SK-N-SH (cell line): ENCODE measurements around the gene ZNF425. TPM values are rescaled to one million over a fixed set of nuclear protein-coding genes. Genes with fewer than 3 reads are reported as not detected.
"Not testable (repeated sequence)": the region's sequence is repeated elsewhere in the genome, so short reads cannot be mapped to it uniquely, and the experiment has no call there.

Experiments
- CTCF ChIA-PET: fragments of 300-600, 350-600 bp; formaldehyde crosslinking; extraction: SDS; loops from one replicate; lab custom pipeline; 2021; lab: Yijun Ruan, JAX
- POLR2A ChIA-PET: fragments of 350-600 bp; sonication (Branson Sonifier 250); formaldehyde crosslinking; extraction: SDS; loops from one replicate; lab custom pipeline; 2020; ENCODE audit warnings: antibody characterized with exemption, inconsistent platforms; lab: Yijun Ruan, JAX
- DNase-seq: peaks from one replicate; pipeline ENCODE4 v3.0.0; 2012
- H2AFZ ChIP-seq: fragments of 200-600 bp; sonication (generic); 2 replicates; pipeline ENCODE4 v1.8.1; 2016; ENCODE audit warnings: antibody characterized with exemption, mild to moderate bottlenecking, low read depth
- H3F3A ChIP-seq: fragments of 200-600 bp; sonication (generic); replicated peaks from 2 replicates; pipeline ENCODE3; 2016; ENCODE audit warnings: antibody characterized with exemption, mild to moderate bottlenecking; ENCODE audit not compliant: insufficient read depth
- H3K27ac ChIP-seq, 2 experiments: fragments of 200-500 bp in 1 of 2; fragments of 200-600 bp in 1 of 2; sonication (Bioruptor generic) in 1 of 2; sonication (generic), shearing (Covaris generic) in 1 of 2; 2 replicates each; pipeline versions ENCODE4 v1.5.1 to v1.6.1; 2014 to 2016; ENCODE audit warnings: low read depth in 2 of 2, inconsistent platforms in 1 of 2, low read length in 1 of 2, mild to moderate bottlenecking in 1 of 2, mixed read lengths in 1 of 2
- H3K27me3 ChIP-seq: fragments of 200-600 bp; sonication (generic), shearing (Covaris generic); 2 replicates; pipeline ENCODE4 v1.6.1; 2016; ENCODE audit warnings: mixed run types; ENCODE audit not compliant: insufficient read depth
- H3K36me3 ChIP-seq, 2 experiments: fragments of 200-500 bp in 1 of 2; fragments of 200-600 bp in 1 of 2; sonication (Bioruptor generic) in 1 of 2; sonication (generic) in 1 of 2; replicated peaks in 1 of 2; 2 replicates each; pipeline versions ENCODE3 to v1.5.1; 2014 to 2016; ENCODE audit warnings: low read length in 1 of 2, mild to moderate bottlenecking in 1 of 2; ENCODE audit not compliant: insufficient read depth in 2 of 2, control insufficient read depth in 1 of 2
- H3K4me1 ChIP-seq, 2 experiments: fragments of 200-500 bp in 1 of 2; fragments of 200-600 bp in 1 of 2; sonication (Bioruptor generic) in 1 of 2; sonication (generic), shearing (Covaris generic) in 1 of 2; 2 replicates each; pipeline versions ENCODE4 v1.5.1 to v1.6.1; 2014 to 2016; ENCODE audit warnings: low read depth in 1 of 2, low read length in 1 of 2, mixed run types in 1 of 2; ENCODE audit not compliant: insufficient read depth in 2 of 2, control insufficient read depth in 1 of 2
- H3K4me2 ChIP-seq: fragments of 200-600 bp; sonication (generic), shearing (Covaris generic); 2 replicates; pipeline ENCODE4 v1.6.1; 2017; ENCODE audit warnings: mixed run types
- H3K4me3 ChIP-seq, 2 experiments: fragments of 200-500 bp in 1 of 2; fragments of 200-600 bp in 1 of 2; sonication (Bioruptor generic) in 1 of 2; sonication (generic), shearing (Covaris generic) in 1 of 2; 2 replicates each; pipeline versions ENCODE4 v1.5.1 to v1.8.1; 2014 to 2016; ENCODE audit warnings: low read depth in 2 of 2, inconsistent platforms in 1 of 2, low read length in 1 of 2, mild to moderate bottlenecking in 1 of 2, mixed read lengths in 1 of 2, moderate library complexity in 1 of 2
- H3K79me2 ChIP-seq: fragments of 200-600 bp; sonication (generic); 2 replicates; pipeline ENCODE4 v1.8.1; 2017; ENCODE audit warnings: mild to moderate bottlenecking; ENCODE audit not compliant: insufficient read depth
- H3K9ac ChIP-seq: fragments of 200-600 bp; sonication (generic); 2 replicates; pipeline ENCODE4 v1.6.1; 2017; ENCODE audit warnings: mixed run types
- H3K9me2 ChIP-seq: fragments of 200-600 bp; sonication (generic); 2 replicates; pipeline ENCODE4 v1.6.1; 2017; ENCODE audit warnings: mixed run types
- H3K9me3 ChIP-seq: fragments of 200-600 bp; sonication (generic); 2 replicates; pipeline ENCODE4 v1.6.1; 2017; ENCODE audit warnings: mixed run types, mild to moderate bottlenecking, moderate library complexity
- H4K20me1 ChIP-seq: fragments of 200-600 bp; sonication (generic); 2 replicates; pipeline ENCODE4 v1.6.1; 2017; ENCODE audit warnings: mild to moderate bottlenecking, mixed run types; ENCODE audit not compliant: insufficient read depth
- CHD2 ChIP-seq: fragments of 150-350 bp; IDR thresholded peaks from 2 replicates; pipeline ENCODE4 v1.6.1; 2018; ENCODE audit warnings: low read length; ENCODE audit not compliant: partially characterized antibody
- EP300 ChIP-seq, 2 experiments: IDR thresholded peaks; 2 replicates each; pipeline versions ENCODE4 v1.4.0 to v1.6.1; 2012; ENCODE audit warnings: borderline replicate concordance in 1 of 2, low read depth in 1 of 2, low read length in 1 of 2
- FOSL2 ChIP-seq: IDR thresholded peaks from 2 replicates; pipeline ENCODE4 v1.4.0; 2012; ENCODE audit warnings: low read depth, mild to moderate bottlenecking, moderate library complexity, borderline replicate concordance
- FOXJ3 ChIP-seq: sonication (generic); formaldehyde crosslinking; IDR thresholded peaks from 2 replicates; pipeline ENCODE4 v1.5.1; 2020; ENCODE audit warnings: mild to moderate bottlenecking, missing genetic modification reagents
- FOXM1 ChIP-seq: IDR thresholded peaks from 2 replicates; pipeline ENCODE4 v1.4.0; 2012; ENCODE audit warnings: low read depth, mild to moderate bottlenecking
- GATA2 ChIP-seq: sonication (generic); formaldehyde crosslinking; IDR thresholded peaks from 2 replicates; pipeline ENCODE4 v1.5.0; 2020; ENCODE audit warnings: mild to moderate bottlenecking, missing genetic modification reagents
- JUND ChIP-seq: IDR thresholded peaks from 2 replicates; pipeline ENCODE4 v1.4.0; 2012
- MXI1 ChIP-seq: IDR thresholded peaks from 2 replicates; pipeline ENCODE4 v1.6.1; 2012; ENCODE audit warnings: mild to moderate bottlenecking, low read depth, low read length, improper control_type of control experiment
- POLR2AphosphoS5 ChIP-seq: IDR thresholded peaks from 2 replicates; pipeline ENCODE4 v1.6.1; 2012; ENCODE audit warnings: low read depth, low read length
- RXRA ChIP-seq: IDR thresholded peaks from 2 replicates; pipeline ENCODE4 v1.4.0; 2012; ENCODE audit warnings: low read depth, mild to moderate bottlenecking, borderline replicate concordance
- SIN3A ChIP-seq: IDR thresholded peaks from 2 replicates; pipeline ENCODE4 v1.6.1; 2012; ENCODE audit warnings: low read depth, mild to moderate bottlenecking, low read length, moderate library complexity, borderline replicate concordance
- SMC3 ChIP-seq: IDR thresholded peaks from 2 replicates; pipeline ENCODE4 v1.6.1; 2012; ENCODE audit warnings: low read depth, low read length, improper control_type of control experiment
- TCF12 ChIP-seq: IDR thresholded peaks from 2 replicates; pipeline ENCODE4 v1.4.0; 2012
- TEAD4 ChIP-seq: IDR thresholded peaks from 2 replicates; pipeline ENCODE4 v1.4.0; 2012; ENCODE audit warnings: mild to moderate bottlenecking, borderline replicate concordance; ENCODE audit not compliant: insufficient read depth
- WGBS: methylation state at CpG from one replicate; pipeline ENCODE4 v1.1.6; 2017; ENCODE audit warnings: low lambda C conversion rate; 5-methylcytosine and 5-hydroxymethylcytosine counted together
- polyA plus RNA-seq, 3 experiments: library from polyadenylated mRNA; depleted of rRNA; stranded (reverse); fragments of >200 nt; gene quantifications; 2 replicates each; pipeline ENCODE4 v1.2.3, GENCODE V29; 2012
- TF ChIP-seq, protein P1 (sequence below): IDR thresholded peaks from 2 replicates; pipeline ENCODE4 v1.4.0; 2012; ENCODE audit warnings: low read depth, borderline replicate concordance
- TF ChIP-seq, protein P2 (sequence below): fragments of 200-600 bp; sonication (generic); IDR thresholded peaks from 2 replicates; pipeline ENCODE4 v1.6.1; 2017; ENCODE audit warnings: antibody characterized with exemption, mild to moderate bottlenecking, moderate library complexity
- TF ChIP-seq, protein P3 (sequence below): IDR thresholded peaks from 2 replicates; pipeline ENCODE4; 2012
- TF ChIP-seq, protein P4 (sequence below): fragments of 150-350 bp; IDR thresholded peaks from 2 replicates; pipeline ENCODE4 v1.6.1; 2017; ENCODE audit warnings: antibody characterized with exemption, low read length, low read depth, borderline replicate concordance
- TF ChIP-seq, protein P5 (sequence below): IDR thresholded peaks from 2 replicates; pipeline ENCODE4 v1.4.0; 2012; ENCODE audit warnings: low read depth, borderline replicate concordance

Gene ZNF425
- polyA plus RNA-seq, 1 of the 3 experiments (the other 2 are of a cell fraction), result 1.4 TPM

DNA sequence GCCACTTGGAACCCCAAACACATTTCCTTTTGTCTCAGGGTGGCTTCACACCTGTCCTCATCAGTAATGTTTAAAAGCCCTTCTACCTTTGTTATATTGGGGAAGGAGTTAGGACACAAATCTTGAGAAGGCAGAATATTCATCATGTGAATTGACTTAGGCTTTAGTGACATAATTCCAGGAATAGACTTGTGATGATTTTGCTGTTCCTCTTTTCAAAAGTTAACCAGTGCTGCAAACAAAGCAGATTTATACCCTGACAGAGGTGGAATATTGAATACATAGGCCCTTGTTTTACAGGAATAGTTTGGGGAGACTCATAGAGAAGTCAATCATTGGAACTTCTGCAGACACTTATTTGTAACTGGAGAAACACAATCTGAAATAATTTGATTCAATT, 62.6 kb downstream of the ZNF425 start:
- POLR2A ChIA-PET, result no interaction called here
- no peaks in the 10 kb centered on the region for H4K20me1 ChIP-seq
- H3K36me3 ChIP-seq, result peaks cover 4 to 10% of the 10 kb centered on the region in 2 experiments
- no peaks in the 10 kb centered on the region for H3K9me3 ChIP-seq
- H3K9me2 ChIP-seq, result no peaks in the 10 kb centered on the region
- H3K27ac ChIP-seq, result no peak overlapping the region
- TF ChIP-seq, protein P1, sequence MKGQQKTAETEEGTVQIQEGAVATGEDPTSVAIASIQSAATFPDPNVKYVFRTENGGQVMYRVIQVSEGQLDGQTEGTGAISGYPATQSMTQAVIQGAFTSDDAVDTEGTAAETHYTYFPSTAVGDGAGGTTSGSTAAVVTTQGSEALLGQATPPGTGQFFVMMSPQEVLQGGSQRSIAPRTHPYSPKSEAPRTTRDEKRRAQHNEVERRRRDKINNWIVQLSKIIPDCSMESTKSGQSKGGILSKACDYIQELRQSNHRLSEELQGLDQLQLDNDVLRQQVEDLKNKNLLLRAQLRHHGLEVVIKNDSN, result no peak
- TF ChIP-seq SMC3 (no peak), JUND (no peak), CHD2 (no peak), FOXJ3 (no peak), RXRA (no peak), MXI1 (no peak), TEAD4 (no peak), EP300 (IDR thresholded peaks at IDR 0.05; ENCODE audit: borderline replicate concordance in 1 of 2, low read depth in 1 of 2, low read length in 1 of 2) (no peak), FOSL2 (no peak), SIN3A (no peak), POLR2AphosphoS5 (no peak), FOXM1 (no peak), GATA2 (no peak), TCF12 (no peak)
- TF ChIP-seq, protein P2, sequence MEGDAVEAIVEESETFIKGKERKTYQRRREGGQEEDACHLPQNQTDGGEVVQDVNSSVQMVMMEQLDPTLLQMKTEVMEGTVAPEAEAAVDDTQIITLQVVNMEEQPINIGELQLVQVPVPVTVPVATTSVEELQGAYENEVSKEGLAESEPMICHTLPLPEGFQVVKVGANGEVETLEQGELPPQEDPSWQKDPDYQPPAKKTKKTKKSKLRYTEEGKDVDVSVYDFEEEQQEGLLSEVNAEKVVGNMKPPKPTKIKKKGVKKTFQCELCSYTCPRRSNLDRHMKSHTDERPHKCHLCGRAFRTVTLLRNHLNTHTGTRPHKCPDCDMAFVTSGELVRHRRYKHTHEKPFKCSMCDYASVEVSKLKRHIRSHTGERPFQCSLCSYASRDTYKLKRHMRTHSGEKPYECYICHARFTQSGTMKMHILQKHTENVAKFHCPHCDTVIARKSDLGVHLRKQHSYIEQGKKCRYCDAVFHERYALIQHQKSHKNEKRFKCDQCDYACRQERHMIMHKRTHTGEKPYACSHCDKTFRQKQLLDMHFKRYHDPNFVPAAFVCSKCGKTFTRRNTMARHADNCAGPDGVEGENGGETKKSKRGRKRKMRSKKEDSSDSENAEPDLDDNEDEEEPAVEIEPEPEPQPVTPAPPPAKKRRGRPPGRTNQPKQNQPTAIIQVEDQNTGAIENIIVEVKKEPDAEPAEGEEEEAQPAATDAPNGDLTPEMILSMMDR, result no peak
- TF ChIP-seq, protein P3, sequence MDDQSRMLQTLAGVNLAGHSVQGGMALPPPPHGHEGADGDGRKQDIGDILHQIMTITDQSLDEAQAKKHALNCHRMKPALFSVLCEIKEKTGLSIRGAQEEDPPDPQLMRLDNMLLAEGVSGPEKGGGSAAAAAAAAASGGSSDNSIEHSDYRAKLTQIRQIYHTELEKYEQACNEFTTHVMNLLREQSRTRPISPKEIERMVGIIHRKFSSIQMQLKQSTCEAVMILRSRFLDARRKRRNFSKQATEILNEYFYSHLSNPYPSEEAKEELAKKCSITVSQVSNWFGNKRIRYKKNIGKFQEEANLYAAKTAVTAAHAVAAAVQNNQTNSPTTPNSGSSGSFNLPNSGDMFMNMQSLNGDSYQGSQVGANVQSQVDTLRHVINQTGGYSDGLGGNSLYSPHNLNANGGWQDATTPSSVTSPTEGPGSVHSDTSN, result no peak
- TF ChIP-seq, protein P4, sequence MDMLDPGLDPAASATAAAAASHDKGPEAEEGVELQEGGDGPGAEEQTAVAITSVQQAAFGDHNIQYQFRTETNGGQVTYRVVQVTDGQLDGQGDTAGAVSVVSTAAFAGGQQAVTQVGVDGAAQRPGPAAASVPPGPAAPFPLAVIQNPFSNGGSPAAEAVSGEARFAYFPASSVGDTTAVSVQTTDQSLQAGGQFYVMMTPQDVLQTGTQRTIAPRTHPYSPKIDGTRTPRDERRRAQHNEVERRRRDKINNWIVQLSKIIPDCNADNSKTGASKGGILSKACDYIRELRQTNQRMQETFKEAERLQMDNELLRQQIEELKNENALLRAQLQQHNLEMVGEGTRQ, result no peak
- TF ChIP-seq, protein P5, sequence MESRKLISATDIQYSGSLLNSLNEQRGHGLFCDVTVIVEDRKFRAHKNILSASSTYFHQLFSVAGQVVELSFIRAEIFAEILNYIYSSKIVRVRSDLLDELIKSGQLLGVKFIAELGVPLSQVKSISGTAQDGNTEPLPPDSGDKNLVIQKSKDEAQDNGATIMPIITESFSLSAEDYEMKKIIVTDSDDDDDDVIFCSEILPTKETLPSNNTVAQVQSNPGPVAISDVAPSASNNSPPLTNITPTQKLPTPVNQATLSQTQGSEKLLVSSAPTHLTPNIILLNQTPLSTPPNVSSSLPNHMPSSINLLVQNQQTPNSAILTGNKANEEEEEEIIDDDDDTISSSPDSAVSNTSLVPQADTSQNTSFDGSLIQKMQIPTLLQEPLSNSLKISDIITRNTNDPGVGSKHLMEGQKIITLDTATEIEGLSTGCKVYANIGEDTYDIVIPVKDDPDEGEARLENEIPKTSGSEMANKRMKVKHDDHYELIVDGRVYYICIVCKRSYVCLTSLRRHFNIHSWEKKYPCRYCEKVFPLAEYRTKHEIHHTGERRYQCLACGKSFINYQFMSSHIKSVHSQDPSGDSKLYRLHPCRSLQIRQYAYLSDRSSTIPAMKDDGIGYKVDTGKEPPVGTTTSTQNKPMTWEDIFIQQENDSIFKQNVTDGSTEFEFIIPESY, result no peak
- H3K79me2 ChIP-seq, result no peaks in the 10 kb centered on the region
- CTCF ChIA-PET, result interaction anchor here (2.8 to 7.7 kb wide), 2 partner anchors 14 to 60 kb away, joined by 22 to 113 read pairs; no protein-coding TSS in a partner anchor
- no peak for DNase-seq
- H3K9ac ChIP-seq, result no peak overlapping the region
- no peaks in the 10 kb centered on the region for H3K4me1 ChIP-seq
- H3K4me3 ChIP-seq, result no peak overlapping the region
- peaks cover 29% of the 10 kb centered on the region for H3F3A ChIP-seq
- no peak overlapping the region for H3K4me2 ChIP-seq
- H3K27me3 ChIP-seq, result no peaks in the 10 kb centered on the region
- no peak overlapping the region for H2AFZ ChIP-seq

DNA sequence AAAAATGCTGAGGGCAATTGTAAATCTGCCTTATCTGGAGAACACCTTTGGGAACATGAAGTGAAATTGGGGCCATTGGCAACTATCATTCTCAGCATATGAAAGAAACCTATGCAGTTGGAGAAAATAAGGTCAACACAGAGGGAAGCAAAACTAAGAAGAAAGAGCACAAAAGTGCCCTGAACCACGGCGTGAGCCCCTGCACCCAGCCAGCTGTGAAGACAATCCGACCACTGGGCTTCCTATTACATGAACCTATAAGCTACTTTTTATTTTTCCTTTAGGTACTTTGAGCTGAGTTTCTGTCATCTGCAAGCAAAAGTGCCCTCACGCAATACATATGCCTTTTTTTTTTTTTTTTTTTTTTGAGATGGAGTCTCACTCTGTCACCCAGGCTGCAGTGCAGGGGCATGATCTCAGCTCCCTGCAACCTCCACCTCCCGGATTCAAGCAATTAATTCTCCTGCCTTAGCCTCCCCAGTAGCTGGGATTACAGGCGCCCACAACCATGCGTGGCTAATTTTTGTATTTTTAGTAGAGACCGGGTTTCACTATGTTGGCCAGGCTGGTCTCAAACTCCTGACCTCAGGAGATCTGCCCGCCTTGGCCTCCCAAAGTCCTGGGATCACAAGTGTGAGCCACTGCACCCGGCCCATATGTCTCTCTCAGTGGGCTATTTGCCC, 63.8 kb downstream of the ZNF425 start:
- ChIA-PET POLR2A (interaction anchor here (0.6 kb wide), 1 partner anchor 57 kb away, joined by 6 read pairs; no protein-coding TSS in a partner anchor), CTCF (interaction anchor here (1.0 to 1.5 kb wide), 3 partner anchors 22 to 57 kb away, joined by 3 to 4 read pairs (median 4); no protein-coding TSS in a partner anchor)
- not testable (repeated sequence) for H4K20me1 ChIP-seq, H2AFZ ChIP-seq, H3K36me3 ChIP-seq, H3K4me3 ChIP-seq, H3K27ac ChIP-seq, H3K27me3 ChIP-seq, H3K9me3 ChIP-seq, H3K9ac ChIP-seq, H3K79me2 ChIP-seq, H3K4me2 ChIP-seq, H3K4me1 ChIP-seq, H3K9me2 ChIP-seq, DNase-seq
- peaks cover 29% of the 10 kb centered on the region for H3F3A ChIP-seq
- WGBS, result 89% methylated on average over 10 of the region's 10 CpGs
